T-helper 22 cell (primary cell): ENCODE results near the gene SLC25A19.

Experiments used
- DNase-seq: peaks from one replicate; pipeline ENCODE4 v3.0.0-alpha.2; 2020; ENCODE audit warnings: low read depth

Gene SLC25A19

GRCh38 chr17:75289115-75289831 is at the start of gene SLC25A19:
Gene SLC25A19, minus strand, starts transcription at chr17:75289433. Its CDS starts 2,669 bp downstream, at chr17:75286764.
- DNase-seq: peak; percentile 97

GRCh38 chr17:75338335-75338734 is 49.1 kb upstream of the SLC25A19 start:
- DNase-seq: no peak

- DNase-seq: no peak
Observed at GRCh38 chr17:75335315-75335714, 46.1 kb upstream of the SLC25A19 start.

GRCh38 chr17:75334723-75335122 is 45.5 kb upstream of the SLC25A19 start:
- DNase-seq: no peak

GRCh38 chr17:75331671-75332070 is 42.4 kb upstream of the SLC25A19 start:
- no peak for DNase-seq

GRCh38 chr17:75327757-75328156 is 38.5 kb upstream of the SLC25A19 start:
- no peak for DNase-seq

- DNase-seq: no peak
Observed at GRCh38 chr17:75326226-75326848, 37.1 kb upstream of the SLC25A19 start.

GRCh38 chr17:75325827-75326225 is 36.6 kb upstream of the SLC25A19 start:
- no peak for DNase-seq

GRCh38 chr17:75325348-75325747 is 36.1 kb upstream of the SLC25A19 start:
- DNase-seq: no peak

GRCh38 chr17:75321506-75321905 is 32.3 kb upstream of the SLC25A19 start:
- no peak for DNase-seq

GRCh38 chr17:75319904-75320691 is 30.9 kb upstream of the SLC25A19 start:
- no peak for DNase-seq

- no peak for DNase-seq
Observed at GRCh38 chr17:75318615-75319222, 29.5 kb upstream of the SLC25A19 start.

- DNase-seq: no peak
Observed at GRCh38 chr17:75318211-75318610, 29.0 kb upstream of the SLC25A19 start.

- no peak for DNase-seq
Observed at GRCh38 chr17:75317671-75318070, 28.4 kb upstream of the SLC25A19 start.

GRCh38 chr17:75316253-75316652 is 27.0 kb upstream of the SLC25A19 start:
- DNase-seq: no peak

- DNase-seq: no peak
Observed at GRCh38 chr17:75315541-75316243, 26.5 kb upstream of the SLC25A19 start.

- DNase-seq: no peak
Observed at GRCh38 chr17:75313941-75314551, 24.8 kb upstream of the SLC25A19 start.

GRCh38 chr17:75308732-75309629 is 19.7 kb upstream of the SLC25A19 start:
- no peak for DNase-seq

- no peak for DNase-seq
Observed at GRCh38 chr17:75307957-75308731, 18.9 kb upstream of the SLC25A19 start.
